Right atrium auricular region (tissue), 2 donors: Measurements from ENCODE around the gene FAM110C. TPM values are rescaled to one million over a fixed set of nuclear protein-coding genes. Genes with fewer than 3 reads are reported as not detected.

Source experiments
- DNase-seq: peaks from one replicate; pipeline ENCODE4 v3.0.0-alpha.2; 2019; ENCODE audit warnings: low spot score
- H3K27ac ChIP-seq, 2 donors: fragments of 200-600 bp; sonication (generic); 1 replicate in 1 of 2; 2 replicates in 1 of 2; pipeline ENCODE4 v1.5.1; 2016 to 2019
- H3K27me3 ChIP-seq, 2 donors: fragments of 200-600 bp; sonication (generic); one replicate each; pipeline versions ENCODE4 v1.5.1 to v1.6.0; 2017 to 2019
- H3K36me3 ChIP-seq: fragments of 200-600 bp; sonication (generic); one replicate; pipeline ENCODE4 v1.5.1; 2016
- H3K4me1 ChIP-seq, 2 donors: fragments of 200-600 bp; sonication (generic); one replicate each; pipeline versions ENCODE4 v1.5.1 to v1.6.0; 2017 to 2019
- H3K4me3 ChIP-seq, 2 donors: fragments of 200-600 bp; sonication (generic); 1 replicate in 1 of 2; 2 replicates in 1 of 2; pipeline ENCODE4 v1.5.1; 2017 to 2019; ENCODE audit warnings: mild to moderate bottlenecking in 1 of 2, moderate library complexity in 1 of 2
- H3K9me3 ChIP-seq, 2 donors: fragments of 200-600 bp; sonication (generic); one replicate each; pipeline ENCODE4 v1.5.1; 2019
- total RNA-seq, 2 donors: library from RNA; depleted of rRNA; stranded (reverse); fragments of >200 nt; gene quantifications; one replicate each; pipeline ENCODE4 v1.1.0, GENCODE V29; 2016
- TF ChIP-seq, protein P1 (sequence below), 2 donors: fragments of 200-600 bp; sonication (generic); IDR thresholded peaks; one replicate each; pipeline ENCODE4 v1.5.1; 2019; ENCODE audit warnings: antibody characterized with exemption in 2 of 2

Gene FAM110C
- total RNA-seq, 2 donors from 2014 or later = 8.3 to 12.4 TPM

DNA sequence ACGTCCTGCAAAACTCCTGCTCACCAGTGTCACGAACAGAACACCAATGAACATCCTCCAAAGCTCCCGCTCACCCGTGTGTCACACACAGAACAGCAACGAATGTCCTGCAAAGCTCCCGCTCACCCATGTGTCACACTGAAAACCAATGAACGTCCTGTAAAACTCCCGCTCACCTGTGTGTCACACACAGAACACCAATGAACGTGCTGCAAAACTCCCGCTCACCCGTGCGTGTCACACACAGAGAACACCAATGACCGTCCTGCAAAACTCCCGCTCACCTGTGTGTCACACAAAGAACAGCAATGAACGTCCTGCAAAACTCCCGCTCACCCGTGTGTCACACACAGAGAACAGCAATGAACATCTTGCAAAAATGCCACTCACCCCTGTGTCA lies 20.5 kb upstream of the FAM110C start:
- TF ChIP-seq, protein P1, sequence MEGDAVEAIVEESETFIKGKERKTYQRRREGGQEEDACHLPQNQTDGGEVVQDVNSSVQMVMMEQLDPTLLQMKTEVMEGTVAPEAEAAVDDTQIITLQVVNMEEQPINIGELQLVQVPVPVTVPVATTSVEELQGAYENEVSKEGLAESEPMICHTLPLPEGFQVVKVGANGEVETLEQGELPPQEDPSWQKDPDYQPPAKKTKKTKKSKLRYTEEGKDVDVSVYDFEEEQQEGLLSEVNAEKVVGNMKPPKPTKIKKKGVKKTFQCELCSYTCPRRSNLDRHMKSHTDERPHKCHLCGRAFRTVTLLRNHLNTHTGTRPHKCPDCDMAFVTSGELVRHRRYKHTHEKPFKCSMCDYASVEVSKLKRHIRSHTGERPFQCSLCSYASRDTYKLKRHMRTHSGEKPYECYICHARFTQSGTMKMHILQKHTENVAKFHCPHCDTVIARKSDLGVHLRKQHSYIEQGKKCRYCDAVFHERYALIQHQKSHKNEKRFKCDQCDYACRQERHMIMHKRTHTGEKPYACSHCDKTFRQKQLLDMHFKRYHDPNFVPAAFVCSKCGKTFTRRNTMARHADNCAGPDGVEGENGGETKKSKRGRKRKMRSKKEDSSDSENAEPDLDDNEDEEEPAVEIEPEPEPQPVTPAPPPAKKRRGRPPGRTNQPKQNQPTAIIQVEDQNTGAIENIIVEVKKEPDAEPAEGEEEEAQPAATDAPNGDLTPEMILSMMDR (IDR thresholded peaks at IDR 0.05) = no peak
- H3K9me3 ChIP-seq = no peaks in the 10 kb centered on the region
- H3K4me1 ChIP-seq = no peaks in the 10 kb centered on the region

DNA sequence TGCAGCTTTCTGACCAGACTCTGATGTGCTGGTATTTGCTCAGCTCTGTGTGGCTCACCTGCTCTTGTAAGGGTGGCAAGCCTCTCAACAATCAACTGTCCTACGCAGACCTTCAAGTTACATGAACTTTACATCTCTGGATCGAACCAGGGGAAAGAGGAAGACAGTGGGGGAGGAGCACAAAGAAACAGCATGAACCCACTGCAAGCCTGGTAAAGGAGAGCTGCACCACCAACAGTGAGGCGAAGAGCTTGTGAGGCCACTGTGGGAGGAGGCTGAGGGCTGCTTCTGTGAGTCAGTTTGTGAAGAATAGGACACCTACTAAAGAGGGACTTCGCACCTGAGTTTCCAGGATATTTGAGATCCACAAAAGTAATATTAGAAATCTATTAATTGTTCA lies 18.8 kb upstream of the FAM110C start:
- Histone ChIP-seq H3K27me3 (no peaks in the 10 kb centered on the region), H3K4me1 (no peaks in the 10 kb centered on the region), H3K36me3 (no peaks in the 10 kb centered on the region), H3K27ac (no peak overlapping the region), H3K9me3 (no peaks in the 10 kb centered on the region), H3K4me3 (no peak overlapping the region)
- TF ChIP-seq, protein P1 (IDR thresholded peaks at IDR 0.05) = no peak
- no peak for DNase-seq

More for the DNA sequence above, 20.5 kb upstream of the FAM110C start:
- no peaks in the 10 kb centered on the region for H3K36me3 ChIP-seq
- no peak overlapping the region for H3K27ac ChIP-seq
- no peak overlapping the region for H3K4me3 ChIP-seq
- no peak for DNase-seq
- no peaks in the 10 kb centered on the region for H3K27me3 ChIP-seq

DNA sequence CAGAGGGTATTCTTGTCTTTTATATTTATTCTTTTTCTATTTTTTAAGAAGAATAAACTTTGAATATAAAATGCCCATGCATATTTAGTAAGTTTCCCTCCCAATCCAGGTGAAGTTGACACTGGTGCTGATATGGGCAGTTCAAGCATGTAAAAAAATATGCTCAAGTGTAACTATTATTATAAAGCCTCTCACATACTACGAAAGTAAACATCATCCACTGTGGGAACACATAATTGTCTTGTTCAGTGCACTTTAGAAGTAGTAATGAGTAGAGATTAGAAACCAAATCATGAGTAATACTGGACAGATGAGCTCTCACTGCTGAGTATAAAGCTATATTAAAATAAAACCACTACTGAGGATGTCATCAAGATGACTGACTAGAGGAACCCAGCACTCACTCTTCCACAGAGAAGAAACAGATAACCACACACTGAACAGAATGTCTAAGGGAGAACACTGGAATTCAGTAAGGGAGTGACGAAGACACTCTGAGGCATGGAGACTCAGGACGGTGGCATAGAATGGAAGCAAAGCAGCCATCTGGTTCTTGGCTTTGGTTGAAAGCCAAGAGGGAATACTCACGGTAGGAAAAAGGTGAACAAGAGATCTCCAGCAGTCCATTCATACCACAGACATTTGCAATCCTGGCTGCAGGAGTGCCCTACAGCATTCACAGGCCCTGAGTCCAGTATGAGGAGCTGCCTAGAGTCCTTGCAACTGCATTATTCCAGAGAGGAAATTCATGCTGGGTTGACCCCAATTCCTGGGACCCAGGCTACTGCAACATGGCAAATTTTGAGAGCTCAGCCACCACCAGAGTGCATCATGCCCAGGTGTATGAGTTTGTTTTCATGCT lies 9.5 kb upstream of the FAM110C start:
- no peak for DNase-seq
- TF ChIP-seq, protein P1 (IDR thresholded peaks at IDR 0.05) = no peak
- no peaks in the 10 kb centered on the region for H3K27me3 ChIP-seq

DNA sequence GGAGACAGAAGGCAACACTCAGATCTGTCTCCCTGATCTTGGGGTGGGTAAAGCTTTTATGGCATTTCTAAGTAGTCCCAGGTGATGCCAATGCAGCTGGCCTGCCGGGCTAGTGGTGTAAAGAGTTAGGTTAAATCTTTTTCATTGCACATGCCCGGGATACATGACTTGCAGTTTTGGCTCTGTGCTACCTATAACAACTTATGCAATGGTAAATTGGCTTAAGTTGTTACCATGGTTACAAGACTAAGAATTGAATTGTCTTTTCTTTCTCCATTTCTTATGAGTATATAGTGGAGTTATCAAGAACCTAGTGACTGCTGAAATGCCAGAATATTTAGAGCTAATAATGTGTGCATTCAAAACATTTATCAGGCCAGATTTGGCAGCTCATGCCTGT lies 5.3 kb upstream of the FAM110C start:
- Histone ChIP-seq H3K9me3 (no peaks in the 10 kb centered on the region), H3K4me3 (no peak overlapping the region), H3K36me3 (no peaks in the 10 kb centered on the region), H3K27me3 (no peaks in the 10 kb centered on the region), H3K27ac (no peak overlapping the region), H3K4me1 (peaks cover 0 to 10% of the 10 kb centered on the region in 2 donors)
- DNase-seq = no peak
- TF ChIP-seq, protein P1 (IDR thresholded peaks at IDR 0.05) = no peak

More for the DNA sequence above, 9.5 kb upstream of the FAM110C start:
- Histone ChIP-seq H3K4me1 (no peaks in the 10 kb centered on the region), H3K4me3 (no peak overlapping the region), H3K36me3 (no peaks in the 10 kb centered on the region), H3K9me3 (peaks cover 9 to 21% of the 10 kb centered on the region in 2 donors), H3K27ac (no peak overlapping the region)

DNA sequence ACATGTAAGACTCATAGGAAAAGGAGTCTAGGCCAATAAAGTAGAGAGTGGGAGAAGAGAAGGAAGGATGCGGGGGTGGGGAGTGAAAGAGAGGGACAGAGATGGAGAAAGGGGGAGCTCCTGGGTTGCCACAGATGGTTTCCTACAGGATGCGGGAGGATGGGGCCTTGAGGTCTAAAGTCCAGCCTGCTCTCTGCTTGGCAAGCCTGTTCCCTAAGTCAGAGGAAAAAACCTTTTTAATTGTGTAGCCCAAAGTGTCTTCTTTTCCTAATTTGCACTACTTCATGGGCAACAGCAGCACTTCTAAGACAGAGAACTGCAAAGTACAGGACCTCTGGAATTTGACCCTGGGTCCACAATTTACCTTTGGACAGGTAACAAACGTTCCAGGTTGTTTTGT lies 1.4 kb upstream of the FAM110C start:
- DNase-seq = no peak
- Histone ChIP-seq H3K36me3 (no peaks in the 10 kb centered on the region), H3K27me3 (peaks cover 0 to 3% of the 10 kb centered on the region in 2 donors), H3K27ac (peak overlapping the region; percentile 79 to 88), H3K4me3 (no peak overlapping the region), H3K9me3 (no peaks in the 10 kb centered on the region), H3K4me1 (peaks cover 0 to 22% of the 10 kb centered on the region in 2 donors)
- TF ChIP-seq, protein P1 (IDR thresholded peaks at IDR 0.05) = no peak
